SU-DHL-6 (cell line): ENCODE results near the gene AK9.

ENCODE experiments used
- EZH2phosphoT487 ChIP-seq: fragments of 200-600 bp; sonication (generic), shearing (Covaris generic); conservative IDR thresholded peaks from 2 replicates; pipeline ENCODE4 v1.6.1; 2018; ENCODE audit warnings: mild to moderate bottlenecking, antibody characterized with exemption, low read length, moderate library complexity, mixed read lengths
- TF ChIP-seq, protein P1 (sequence below): fragments of 200-600 bp; sonication (generic); IDR thresholded peaks from one replicate; pipeline ENCODE4 v1.5.1; 2017; ENCODE audit warnings: antibody characterized with exemption, mild to moderate bottlenecking, low read length, moderate library complexity; ENCODE audit not compliant: insufficient read depth, poor library complexity, severe bottlenecking

GRCh38 chr6:109484122-109484521, 206.9 kb downstream of the AK9 start:
- TF ChIP-seq, protein P1, sequence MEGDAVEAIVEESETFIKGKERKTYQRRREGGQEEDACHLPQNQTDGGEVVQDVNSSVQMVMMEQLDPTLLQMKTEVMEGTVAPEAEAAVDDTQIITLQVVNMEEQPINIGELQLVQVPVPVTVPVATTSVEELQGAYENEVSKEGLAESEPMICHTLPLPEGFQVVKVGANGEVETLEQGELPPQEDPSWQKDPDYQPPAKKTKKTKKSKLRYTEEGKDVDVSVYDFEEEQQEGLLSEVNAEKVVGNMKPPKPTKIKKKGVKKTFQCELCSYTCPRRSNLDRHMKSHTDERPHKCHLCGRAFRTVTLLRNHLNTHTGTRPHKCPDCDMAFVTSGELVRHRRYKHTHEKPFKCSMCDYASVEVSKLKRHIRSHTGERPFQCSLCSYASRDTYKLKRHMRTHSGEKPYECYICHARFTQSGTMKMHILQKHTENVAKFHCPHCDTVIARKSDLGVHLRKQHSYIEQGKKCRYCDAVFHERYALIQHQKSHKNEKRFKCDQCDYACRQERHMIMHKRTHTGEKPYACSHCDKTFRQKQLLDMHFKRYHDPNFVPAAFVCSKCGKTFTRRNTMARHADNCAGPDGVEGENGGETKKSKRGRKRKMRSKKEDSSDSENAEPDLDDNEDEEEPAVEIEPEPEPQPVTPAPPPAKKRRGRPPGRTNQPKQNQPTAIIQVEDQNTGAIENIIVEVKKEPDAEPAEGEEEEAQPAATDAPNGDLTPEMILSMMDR, result no peak
- TF ChIP-seq EZH2phosphoT487, result no peak
